Measurements from ENCODE around the gene GP1BB.
"Not testable (repeated sequence)": the region's sequence is repeated elsewhere in the genome, so short reads cannot be mapped to it uniquely, and the experiment has no call there.

GP1BB gene

GRCh38 chr22:19693581-19693980 lies 29.8 kb upstream of the GP1BB start:
- DNase-seq: no peak

DNA sequence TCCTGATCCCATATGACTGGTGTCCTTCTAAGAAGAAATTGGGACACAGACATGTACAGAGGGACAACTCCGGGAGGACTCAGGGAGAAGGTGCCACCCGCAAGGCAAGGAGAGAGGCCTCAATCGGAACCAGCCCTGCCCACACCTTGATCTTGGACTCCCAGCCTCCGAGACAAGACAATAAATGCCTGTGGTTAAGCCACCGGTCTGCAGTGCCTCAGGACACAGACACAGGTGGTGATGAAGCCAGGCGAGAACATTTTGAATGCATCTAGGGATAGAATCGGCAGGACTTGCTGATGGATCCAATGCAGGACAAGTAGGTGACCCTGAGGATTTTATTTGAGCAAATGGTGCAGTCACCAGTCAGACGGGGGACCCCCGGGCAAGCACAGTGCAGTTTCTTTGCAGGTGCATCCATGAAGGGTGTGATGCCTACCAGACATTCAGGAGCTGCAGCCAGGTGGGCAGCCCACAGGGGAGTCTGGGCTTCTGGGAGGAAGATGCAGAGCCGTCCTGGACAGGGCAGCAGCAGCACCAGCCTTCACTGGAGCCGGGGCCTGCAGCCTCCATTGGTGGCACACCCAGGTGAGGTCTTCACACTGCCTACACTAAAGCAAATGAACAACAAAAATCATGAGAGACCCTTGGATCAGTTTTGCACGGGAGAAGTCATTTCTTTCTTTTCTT lies 29.2 kb upstream of the GP1BB start:
- DNase-seq: no peak

- DNase-seq: no peak
Observed at GRCh38 chr22:19694696-19695095, 28.6 kb upstream of the GP1BB start.

- DNase-seq: no peak
Observed at GRCh38 chr22:19696504-19697276, 26.6 kb upstream of the GP1BB start.

DNA sequence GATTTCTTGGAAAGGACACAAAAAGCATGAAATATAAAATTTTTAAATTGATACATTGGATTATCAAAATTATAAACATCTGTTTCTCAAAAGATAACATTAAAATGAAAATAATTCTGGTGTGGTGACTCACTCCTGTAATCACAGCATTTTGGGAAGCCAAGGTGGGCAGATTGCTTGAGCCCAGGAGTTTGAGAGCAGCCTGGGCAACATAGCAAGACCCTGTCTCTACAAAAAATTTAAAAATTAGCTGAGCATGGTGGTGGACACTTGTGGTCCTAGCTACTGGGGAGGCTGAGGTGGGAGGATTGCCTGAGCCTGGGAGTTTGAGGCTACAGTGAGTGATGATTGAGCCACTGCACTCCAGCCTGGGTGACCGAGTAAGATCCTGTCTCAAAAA lies 25.5 kb upstream of the GP1BB start:
- DNase-seq: not testable (repeated sequence)

- no peak for DNase-seq
Observed at GRCh38 chr22:19700790-19701419, 22.4 kb upstream of the GP1BB start.

DNA sequence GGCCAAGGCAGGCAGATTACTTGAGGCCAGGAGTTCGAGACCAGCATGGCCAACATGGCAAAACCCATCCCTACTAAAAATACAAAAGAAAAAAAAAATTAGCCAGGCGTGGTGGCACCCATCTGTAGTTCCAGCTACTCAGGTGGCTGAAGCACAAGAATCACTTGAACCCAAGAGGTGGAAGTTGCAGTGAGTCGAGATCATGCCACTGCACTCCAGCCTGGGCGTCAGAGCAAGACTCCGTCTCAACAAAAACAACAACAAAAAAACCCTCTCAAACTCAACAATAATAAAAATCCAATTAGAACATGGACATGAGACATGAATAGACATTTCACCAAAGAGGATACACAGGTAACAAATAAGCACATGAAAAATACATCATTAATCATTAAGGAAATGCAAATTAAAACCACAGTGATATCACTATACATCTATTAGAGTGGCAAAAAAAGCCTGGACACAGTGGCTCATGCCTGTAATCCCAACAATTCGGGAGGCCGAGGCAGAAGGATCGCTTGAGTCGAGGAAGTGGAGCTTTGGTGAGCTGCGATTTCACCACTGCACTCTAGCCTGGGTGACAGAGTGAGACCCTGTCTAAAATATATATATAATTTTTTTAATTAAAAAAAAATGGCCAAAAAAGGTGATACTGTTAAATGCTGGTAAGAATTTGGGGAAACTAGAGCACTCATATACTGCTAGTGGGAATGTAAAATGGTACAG lies 21.8 kb upstream of the GP1BB start:
- DNase-seq: no peak

DNA sequence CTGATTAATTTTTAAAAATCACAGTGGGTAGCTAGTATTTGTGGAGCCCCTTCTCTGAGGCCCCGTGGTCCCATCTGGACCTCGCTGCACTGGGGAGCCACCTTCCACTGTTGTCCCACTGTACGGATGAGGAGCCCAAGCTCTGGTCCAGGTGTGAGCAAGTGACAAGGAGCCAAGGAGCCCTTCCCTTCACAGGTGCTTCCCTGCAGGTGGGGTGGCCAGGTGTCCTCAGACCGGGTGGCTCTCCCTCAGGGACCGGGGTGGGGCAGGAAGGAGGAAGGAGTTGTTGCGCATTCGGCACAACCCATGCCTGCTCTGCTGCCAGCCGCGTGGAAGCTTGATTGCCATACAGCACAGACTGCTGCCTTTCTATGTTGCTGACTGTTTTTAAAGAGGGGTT lies 19.5 kb upstream of the GP1BB start:
- DNase-seq: no peak

GRCh38 chr22:19704355-19705015 lies 18.9 kb upstream of the GP1BB start:
- no peak for DNase-seq

DNA sequence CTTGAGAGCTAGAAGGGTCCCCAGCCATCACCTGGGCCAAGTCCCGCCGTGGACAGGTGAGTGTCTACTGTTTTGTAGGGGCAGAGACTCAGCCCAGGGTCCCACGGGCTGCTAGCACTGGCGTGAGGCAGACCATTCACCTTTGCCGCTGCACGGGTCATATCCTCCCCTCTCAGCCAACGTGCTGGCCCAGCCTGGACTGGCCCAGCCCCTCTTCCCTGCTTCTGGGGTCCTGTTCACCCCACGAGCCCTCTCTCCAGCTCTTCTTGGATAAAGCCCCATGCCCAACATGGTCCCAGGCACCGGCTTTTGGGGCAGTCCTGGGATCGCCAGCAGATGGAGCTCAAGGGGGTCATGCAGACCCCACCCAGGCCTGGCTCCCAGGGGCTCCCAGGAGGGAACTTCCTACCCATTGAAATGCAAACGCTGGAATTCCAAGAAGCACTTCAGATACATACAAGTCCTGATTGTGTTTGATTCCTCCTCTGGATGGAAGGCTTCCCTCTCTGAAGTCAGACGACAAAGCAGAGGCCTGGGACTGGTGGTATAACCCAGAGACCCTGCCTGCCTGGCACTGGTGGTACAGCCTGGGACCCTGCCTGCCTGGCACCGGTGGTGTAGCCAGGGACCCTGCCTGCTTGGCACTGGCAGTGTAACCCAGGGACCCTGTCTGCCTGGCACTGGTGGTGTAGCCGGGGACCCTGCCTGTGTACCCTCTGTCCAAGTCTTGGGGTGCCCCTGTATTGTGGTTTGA lies 18.0 kb upstream of the GP1BB start:
- DNase-seq: no peak

DNA sequence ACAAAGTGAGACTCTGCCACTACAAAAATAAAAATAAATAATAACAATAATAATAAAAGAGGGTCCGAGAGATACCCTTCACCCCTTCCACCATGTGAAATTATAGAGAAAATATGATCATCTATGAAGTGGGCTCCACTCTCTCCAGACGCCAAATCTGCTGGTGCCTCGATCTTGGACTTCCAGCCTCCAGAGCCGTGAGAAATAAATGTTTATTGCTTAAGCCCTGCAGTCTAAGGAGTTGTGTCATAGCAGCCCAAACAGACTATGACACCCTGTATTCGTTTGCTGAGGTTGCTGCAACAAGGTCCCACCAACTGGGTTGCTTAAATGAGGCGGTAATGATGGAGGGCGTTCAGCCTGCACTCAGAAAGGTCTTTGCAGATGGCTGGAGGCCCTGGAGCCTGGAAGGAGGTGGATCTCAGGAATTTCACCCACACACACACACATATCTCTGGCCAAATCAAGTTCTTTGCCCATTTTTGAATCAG lies 16.6 kb upstream of the GP1BB start:
- DNase-seq: no peak

- DNase-seq: no peak
Observed at GRCh38 chr22:19707347-19708290, 15.7 kb upstream of the GP1BB start.

DNA sequence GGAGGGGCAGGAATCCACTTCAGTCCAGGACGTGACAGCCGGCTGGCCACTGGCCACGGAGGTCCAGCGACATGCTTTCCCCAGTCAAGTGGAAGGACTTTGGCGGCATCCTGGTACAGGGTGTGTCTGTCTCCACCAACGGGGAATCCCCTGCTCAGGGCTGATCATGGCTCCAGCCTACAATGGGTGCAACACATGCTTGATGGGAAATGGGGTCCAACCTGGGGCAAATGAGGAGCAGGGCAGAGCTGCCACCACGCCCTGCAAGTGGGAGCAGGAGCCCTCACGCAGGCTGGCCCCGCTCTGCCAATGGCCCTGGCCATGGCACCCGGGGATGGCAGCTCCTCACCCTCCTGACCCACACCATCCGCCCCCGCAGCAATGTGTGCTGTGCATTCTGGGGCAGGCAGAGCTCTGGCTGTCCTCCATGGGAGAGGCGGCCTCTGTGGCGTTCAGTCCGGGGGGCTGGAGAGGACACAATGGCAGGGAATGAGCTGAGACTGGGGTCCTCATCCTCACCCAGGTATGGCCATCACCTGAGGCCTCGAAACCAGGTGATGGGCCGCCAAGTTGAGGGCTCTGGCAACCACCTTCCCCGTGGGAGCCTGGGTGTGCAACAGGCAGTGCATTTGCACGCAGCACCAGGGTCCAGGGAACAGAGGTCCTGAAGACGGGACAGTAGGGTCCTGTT lies 14.9 kb upstream of the GP1BB start:
- DNase-seq: no peak

- DNase-seq: no peak
Observed at GRCh38 chr22:19709063-19709769, 14.1 kb upstream of the GP1BB start.

GRCh38 chr22:19710020-19710768 lies 13.1 kb upstream of the GP1BB start:
- no peak for DNase-seq

GRCh38 chr22:19710769-19711106 lies 12.6 kb upstream of the GP1BB start:
- no peak for DNase-seq

- DNase-seq: no peak
Observed at GRCh38 chr22:19713245-19713644, 10.1 kb upstream of the GP1BB start.

All from anterior cingulate cortex (tissue), 58 donors.